IMR-90 (cell line): ENCODE measurements around the gene REXO1. TPM values are rescaled to one million over a fixed set of nuclear protein-coding genes. Genes with fewer than 3 reads are reported as not detected.
A peak's percentile ranks its signal among the peaks of the same experiment; 100 is the strongest.

Source experiments
- ATAC-seq: fragments of 200-7000 bp; cut with Tn5 transposase; 2 replicates; pipeline ENCODE4 v1.9.1; 2020; ENCODE audit warnings: low read depth, mild to moderate bottlenecking, moderate library complexity
- BruUV-seq: library from RNA; stranded (reverse); fragments of 400-500 nt; replicated peaks from 2 replicates; lab custom pipeline; 2021; lab: Mats Ljungman, UMichigan
- CTCF ChIA-PET: fragments of 300-600 bp; formaldehyde crosslinking; extraction: SDS; loops from one replicate; lab custom pipeline; 2021; ENCODE audit warnings: antibody characterized with exemption; lab: Yijun Ruan, JAX
- POLR2A ChIA-PET: fragments of 300-600 bp; sonication (Branson Sonifier 250); formaldehyde crosslinking; loops from one replicate; lab custom pipeline; 2022; ENCODE audit warnings: antibody characterized with exemption; ENCODE audit not compliant: unreplicated experiment; lab: Charles Lee
- DNase-seq: peaks from one replicate; pipeline ENCODE4 v3.0.0; 2013
- H2AFZ ChIP-seq: replicated peaks from 2 replicates; pipeline ENCODE3; 2013; ENCODE audit warnings: low read length, mild to moderate bottlenecking; ENCODE audit not compliant: poor library complexity
- H2AK5ac ChIP-seq: 2 replicates; pipeline ENCODE4 v1.6.1; 2013; ENCODE audit warnings: low read depth, low read length, inconsistent platforms
- H2AK9ac ChIP-seq: replicated peaks from 2 replicates; pipeline ENCODE3; 2013; ENCODE audit warnings: mild to moderate bottlenecking, low read depth, low read length, moderate library complexity; ENCODE audit not compliant: poor library complexity
- H2BK120ac ChIP-seq: 2 replicates; pipeline ENCODE4 v1.6.1; 2013; ENCODE audit warnings: low read depth, low read length, inconsistent platforms
- H2BK15ac ChIP-seq: 3 replicates; pipeline ENCODE4 v1.6.1; 2013; ENCODE audit warnings: low read depth, low read length, inconsistent platforms
- H2BK20ac ChIP-seq: 2 replicates; pipeline ENCODE4 v1.6.1; 2013; ENCODE audit warnings: low read depth, mild to moderate bottlenecking, inconsistent platforms, low read length, moderate library complexity
- H2BK5ac ChIP-seq: 2 replicates; pipeline ENCODE4 v1.6.1; 2013; ENCODE audit warnings: mild to moderate bottlenecking, low read depth, low read length, inconsistent platforms; ENCODE audit not compliant: poor library complexity, severe bottlenecking
- H3K14ac ChIP-seq: replicated peaks from 2 replicates; pipeline ENCODE4 v1.6.1; 2013; ENCODE audit warnings: low read depth, low read length, inconsistent platforms
- H3K18ac ChIP-seq: 2 replicates; pipeline ENCODE4 v1.6.1; 2013; ENCODE audit warnings: low read depth, low read length, control low read depth
- H3K23ac ChIP-seq: 2 replicates; pipeline ENCODE4 v1.6.1; 2013; ENCODE audit warnings: low read depth, low read length, inconsistent platforms
- H3K27ac ChIP-seq: 2 replicates; pipeline ENCODE4 v1.5.1; 2013; ENCODE audit warnings: mild to moderate bottlenecking, control low read depth, low read length; ENCODE audit not compliant: insufficient read depth
- H3K27me3 ChIP-seq: 2 replicates; pipeline ENCODE4 v1.6.1; 2013; ENCODE audit warnings: low read length; ENCODE audit not compliant: control insufficient read depth, insufficient read depth
- H3K36me3 ChIP-seq: 2 replicates; pipeline ENCODE4 v1.6.1; 2013; ENCODE audit warnings: low read length, mixed read lengths; ENCODE audit not compliant: control insufficient read depth, insufficient read depth
- H3K4ac ChIP-seq: 2 replicates; pipeline ENCODE4 v1.6.1; 2013; ENCODE audit warnings: low read depth, low read length, inconsistent platforms
- H3K4me1 ChIP-seq: 2 replicates; pipeline ENCODE4 v1.6.1; 2013; ENCODE audit warnings: low read length, mixed read lengths; ENCODE audit not compliant: control insufficient read depth, insufficient read depth
- H3K4me2 ChIP-seq: 2 replicates; pipeline ENCODE4 v1.6.1; 2013; ENCODE audit warnings: low read depth, mild to moderate bottlenecking, control low read depth, low read length, moderate library complexity
- H3K4me3 ChIP-seq: 2 replicates; pipeline ENCODE4 v1.5.1; 2013; ENCODE audit warnings: low read depth, mild to moderate bottlenecking, control low read depth, low read length, moderate library complexity; ENCODE audit not compliant: insufficient read depth
- H3K56ac ChIP-seq: 2 replicates; pipeline ENCODE4 v1.6.1; 2013; ENCODE audit warnings: low read length, inconsistent platforms; ENCODE audit not compliant: insufficient read depth; ENCODE audit errors: extremely low read depth
- H3K79me1 ChIP-seq, 2 experiments: 2 replicates each; pipeline ENCODE4 v1.6.1; 2013; ENCODE audit warnings: low read length in 2 of 2, inconsistent platforms in 1 of 2, low read depth in 1 of 2
- H3K9ac ChIP-seq: 2 replicates; pipeline ENCODE4 v1.6.1; 2013; ENCODE audit warnings: low read depth, low read length, control low read depth
- H3K9me1 ChIP-seq: 2 replicates; pipeline ENCODE4 v1.6.1; 2013; ENCODE audit warnings: low read length, inconsistent platforms; ENCODE audit not compliant: insufficient read depth
- H3K9me3 ChIP-seq: 2 replicates; pipeline ENCODE4 v1.6.1; 2013; ENCODE audit warnings: low read length; ENCODE audit not compliant: control insufficient read depth, insufficient read depth
- H4K20me1 ChIP-seq: 2 replicates; pipeline ENCODE4 v1.6.1; 2013; ENCODE audit warnings: low read length, inconsistent platforms; ENCODE audit not compliant: insufficient read depth
- H4K5ac ChIP-seq: 2 replicates; pipeline ENCODE4 v1.6.1; 2013; ENCODE audit warnings: mild to moderate bottlenecking, low read depth, low read length, control low read depth
- H4K8ac ChIP-seq, 2 experiments: 2 replicates each; pipeline ENCODE4 v1.6.1; 2013; ENCODE audit warnings: low read depth in 2 of 2, low read length in 2 of 2, control low read depth in 1 of 2, inconsistent platforms in 1 of 2
- H4K91ac ChIP-seq: 2 replicates; pipeline ENCODE4 v1.6.1; 2013; ENCODE audit warnings: low read depth, low read length, inconsistent platforms; ENCODE audit not compliant: insufficient read depth
- BHLHE40 ChIP-seq: fragments of 150-350 bp; IDR thresholded peaks from 2 replicates; pipeline ENCODE4 v1.6.1; 2016; ENCODE audit warnings: mild to moderate bottlenecking, low read depth, low read length
- CEBPB ChIP-seq: IDR thresholded peaks from 2 replicates; pipeline ENCODE4 v1.6.1; 2012; ENCODE audit warnings: low read depth, low read length, improper control_type of control experiment
- CHD1 ChIP-seq: IDR thresholded peaks from 2 replicates; pipeline ENCODE4 v1.6.1; 2012; ENCODE audit warnings: low read depth, low read length, improper control_type of control experiment
- CTCF ChIP-seq: conservative IDR thresholded peaks from 2 replicates; pipeline ENCODE4 v1.5.1; 2012; ENCODE audit warnings: mild to moderate bottlenecking, low read depth, low read length, improper control_type of control experiment
- FOS ChIP-seq: fragments of 150-350 bp; IDR thresholded peaks from 2 replicates; pipeline ENCODE4 v1.6.1; 2016; ENCODE audit warnings: low read depth, low read length
- MAFK ChIP-seq: IDR thresholded peaks from 2 replicates; pipeline ENCODE4 v1.6.1; 2012; ENCODE audit warnings: low read depth, low read length, improper control_type of control experiment
- MAZ ChIP-seq: IDR thresholded peaks from 2 replicates; pipeline ENCODE4 v1.6.1; 2012; ENCODE audit warnings: low read depth, mild to moderate bottlenecking, low read length, improper control_type of control experiment, moderate library complexity, borderline replicate concordance
- MXI1 ChIP-seq: IDR thresholded peaks from 2 replicates; pipeline ENCODE4 v1.6.1; 2012; ENCODE audit warnings: low read depth, mild to moderate bottlenecking, low read length, moderate library complexity, borderline replicate concordance
- NFE2L2 ChIP-seq: fragments of 150-350 bp; IDR thresholded peaks from 2 replicates; pipeline ENCODE4 v1.6.1; 2016; ENCODE audit warnings: low read depth, mild to moderate bottlenecking, low read length
- POLR2A ChIP-seq: IDR thresholded peaks from 2 replicates; pipeline ENCODE4 v1.6.1; 2012; ENCODE audit warnings: mild to moderate bottlenecking, low read depth, low read length
- RAD21 ChIP-seq: IDR thresholded peaks from 2 replicates; pipeline ENCODE4 v1.6.1; 2012; ENCODE audit warnings: low read length, improper control_type of control experiment
- RCOR1 ChIP-seq: IDR thresholded peaks from 2 replicates; pipeline ENCODE4 v1.6.1; 2012; ENCODE audit warnings: mild to moderate bottlenecking, low read length, improper control_type of control experiment; ENCODE audit not compliant: insufficient replicate concordance
- RFX5 ChIP-seq: IDR thresholded peaks from 2 replicates; pipeline ENCODE4 v1.8.0; 2012; ENCODE audit warnings: low read depth, mild to moderate bottlenecking, low read length, moderate library complexity
- SMC3 ChIP-seq: fragments of 150-350 bp; IDR thresholded peaks from 2 replicates; pipeline ENCODE4 v1.6.1; 2016; ENCODE audit warnings: low read depth, mild to moderate bottlenecking, antibody characterized with exemption, low read length, moderate library complexity
- USF2 ChIP-seq: fragments of 150-350 bp; IDR thresholded peaks from 2 replicates; pipeline ENCODE4 v1.6.1; 2017; ENCODE audit warnings: mild to moderate bottlenecking, antibody characterized with exemption, low read length, low read depth
- WGBS, 2 experiments: methylation state at CpG; one replicate each; pipeline versions ENCODE4 v1.1.5 to v1.1.7; 2013; ENCODE audit warnings: missing lambda C conversion rate in 2 of 2; ENCODE audit not compliant: insufficient read length in 1 of 2; ENCODE audit errors: extremely low coverage in 2 of 2; 5-methylcytosine and 5-hydroxymethylcytosine counted together
- dilution Hi-C: fragments of 300-500 bp; cut with HindIII; formaldehyde crosslinking; loops from one replicate; pipeline ENCODE4 v1.14.3; 2018; ENCODE audit warnings: low sequenced_read_pairs; ENCODE audit not compliant: unreplicated experiment
- in situ Hi-C: fragments of 300-500 bp; cut with MboI; formaldehyde crosslinking; loops from 3 replicates; pipeline ENCODE4 v1.14.3; 2019; ENCODE audit warnings: low sequenced_read_pairs, inconsistent platforms, mixed read lengths
- intact Hi-C: fragments of 100-400 bp; cut with micrococcal nuclease; formaldehyde crosslinking; loops from 2 replicates; pipeline ENCODE4 v1.10.0; 2022
- polyA plus RNA-seq, 3 experiments: library from polyadenylated mRNA; depleted of rRNA; stranded (reverse); fragments of >200 nt; gene quantifications; 2 replicates each; pipeline ENCODE4 v1.2.3, GENCODE V29; 2012; ENCODE audit warnings: low replicate concordance in 1 of 3
- total RNA-seq: library from RNA; depleted of rRNA; stranded (reverse); fragments of >200 nt; gene quantifications from 2 replicates; pipeline ENCODE4 v1.2.3, GENCODE V29; 2012

Gene REXO1
- total and polyA plus RNA-seq, 2 of the 4 experiments (the other 2 are of a cell fraction) = 1.4 to 63.7 TPM

- no peak overlapping the region for H3K23ac ChIP-seq
- H2AFZ ChIP-seq = no peak overlapping the region
- DNase-seq (no peak), ATAC-seq (no peak)
- ChIA-PET CTCF (interaction anchor here (0.7 to 1.1 kb wide), 2 partner anchors 10 to 138 kb away, joined by 3 to 4 read pairs; no protein-coding TSS in a partner anchor), POLR2A (no interaction called here)
- no peak for TF ChIP-seq USF2
- no peak for TF ChIP-seq RFX5
- TF ChIP-seq BHLHE40 = no peak
- no peak for TF ChIP-seq NFE2L2
- no peak for TF ChIP-seq FOS
- no peak for TF ChIP-seq RAD21
- TF ChIP-seq MAZ = no peak
- TF ChIP-seq MXI1 = no peak
- no peak for TF ChIP-seq CEBPB
- TF ChIP-seq POLR2A = no peak
- no peak for TF ChIP-seq SMC3
- no peak for TF ChIP-seq CHD1
- TF ChIP-seq RCOR1 = no peak
- TF ChIP-seq CTCF = no peak
- TF ChIP-seq MAFK = no peak
- no peak overlapping the region for H4K5ac ChIP-seq
- BruUV-seq = no TSS peak
- H3K27ac ChIP-seq = peak overlapping the region; percentile 66; the same call in 1 of the 2 replicates
- no peak overlapping the region for H3K4ac ChIP-seq
- no peak overlapping the region for H3K18ac ChIP-seq
- H3K4me1 ChIP-seq = peaks cover 12% of the 10 kb centered on the region
- peak overlapping the region; percentile 90 for H3K4me3 ChIP-seq
- H2BK5ac ChIP-seq = peak overlapping the region; percentile 17
- intact Hi-C loops = no loop called here
- peaks cover 17% of the 10 kb centered on the region for H3K36me3 ChIP-seq
- H2BK15ac ChIP-seq = no peak overlapping the region
- H3K27me3 ChIP-seq = no peaks in the 10 kb centered on the region
- peak overlapping the region; percentile 83 for H3K9ac ChIP-seq
- no peak overlapping the region for H2AK5ac ChIP-seq
- peak overlapping the region; percentile 82 for H3K4me2 ChIP-seq
- dilution Hi-C loops = no loop called here
- H3K56ac ChIP-seq = no peak overlapping the region
- H3K9me3 ChIP-seq = no peaks in the 10 kb centered on the region
- H3K14ac ChIP-seq = no peak overlapping the region
- no peak overlapping the region for H2BK120ac ChIP-seq
- peaks cover 40% of the 10 kb centered on the region for H4K20me1 ChIP-seq
- peaks cover 9 to 51% of the 10 kb centered on the region in 2 experiments; a peak in 3 of 4 replicates for H3K79me1 ChIP-seq
- in situ Hi-C loops = no loop called here
- no peak overlapping the region for H2AK9ac ChIP-seq
- no CpG with 5 or more reads among the region's 16 CpGs for WGBS, 2 experiments
- 0 out of 2 replicates have a peak, but pooled peaks cover 2% of the 10 kb centered on the region for H3K9me1 ChIP-seq
- 0 out of 4 replicates have a peak overlapping the region, but pooled peaks of 1 of the 2 experiments have one; percentile 0 for H4K8ac ChIP-seq
- H2BK20ac ChIP-seq = no peak overlapping the region
- no peak overlapping the region for H4K91ac ChIP-seq
Observed at GRCh38 chr19:1874554-1875185, 26.4 kb upstream of the REXO1 start.
